K562 (cell line): ENCODE results near the gene OARD1. TPM values are rescaled to one million over a fixed set of nuclear protein-coding genes. Genes with fewer than 3 reads are reported as not detected.

Experiments used
- CREM ChIP-seq: IDR thresholded peaks from 2 replicates; pipeline ENCODE4 v1.6.1; 2014; ENCODE audit warnings: antibody characterized with exemption, low read depth
- CTCF ChIP-seq, 3 experiments: IDR thresholded peaks in 2 of 3; conservative IDR thresholded peaks in 1 of 3; 2 replicates each; pipeline ENCODE4 v1.5.1; 2011 to 2012; ENCODE audit warnings: low read length in 3 of 3, mild to moderate bottlenecking in 3 of 3, control low read depth in 2 of 3, improper control_type of control experiment in 1 of 3, inconsistent platforms in 1 of 3, low read depth in 1 of 3, mixed read lengths in 1 of 3, moderate library complexity in 1 of 3; ENCODE audit not compliant: insufficient read depth in 2 of 3
- EP400 ChIP-seq: fragments of 450-650 bp; IDR thresholded peaks from 2 replicates; pipeline ENCODE4 v1.6.1; 2017; ENCODE audit warnings: antibody characterized with exemption, mild to moderate bottlenecking, moderate library complexity
- ERF ChIP-seq: fragments of 450-650 bp; formaldehyde crosslinking; IDR thresholded peaks from 2 replicates; pipeline ENCODE4 v1.4.0; 2020; ENCODE audit warnings: mild to moderate bottlenecking, mixed read lengths
- JUNB ChIP-seq: fragments of 450-650 bp; formaldehyde crosslinking; conservative IDR thresholded peaks from 2 replicates; pipeline ENCODE4 v1.4.0; 2020; ENCODE audit warnings: mild to moderate bottlenecking
- KAT7 ChIP-seq: sonication (generic); formaldehyde crosslinking; IDR thresholded peaks from 2 replicates; pipeline ENCODE4 v1.8.0; 2022; ENCODE audit warnings: missing genetic modification reagents, mild to moderate bottlenecking, borderline replicate concordance
- MNT ChIP-seq, 2 experiments: fragments of 450-650 bp; conservative IDR thresholded peaks; 2 replicates each; pipeline ENCODE4 v1.6.1; 2017; ENCODE audit warnings: mild to moderate bottlenecking in 2 of 2, moderate library complexity in 2 of 2
- TAF7 ChIP-seq: fragments of 450-650 bp; IDR thresholded peaks from 2 replicates; pipeline ENCODE4 v1.6.1; 2016; ENCODE audit warnings: missing genetic modification characterization, missing compliant biosample characterization
- TAL1 ChIP-seq: fragments of 450-650 bp; IDR thresholded peaks from 2 replicates; pipeline ENCODE4 v1.6.1; 2016; ENCODE audit warnings: mild to moderate bottlenecking
- ZNF239 ChIP-seq: fragments of 250-450 bp; sonication (Bioruptor Pico); IDR thresholded peaks from 2 replicates; pipeline ENCODE4 v1.4.0; 2020; ENCODE audit warnings: mild to moderate bottlenecking
- ZNF354B ChIP-seq: fragments of 250-450 bp; sonication (Bioruptor Pico); IDR thresholded peaks from 2 replicates; pipeline ENCODE4 v1.4.0; 2020
- ZNF408 ChIP-seq: fragments of 250-450 bp; sonication (Bioruptor Pico); IDR thresholded peaks from 2 replicates; pipeline ENCODE4 v1.4.0; 2020; ENCODE audit warnings: low read depth, mild to moderate bottlenecking, moderate library complexity
- polyA plus RNA-seq, 8 experiments: library from polyadenylated mRNA; depleted of rRNA in 4 of 8; stranded (reverse) in 5 of 8; unstranded in 3 of 8; fragments of >200 nt; fragmentation: Nextera tagmentation in 2 of 8; fragmentation: Illumina TruSeq in 1 of 8; extraction: Ambion mirVana in 2 of 8; extraction: Trizol in 1 of 8; gene quantifications; 2 replicates each; pipeline versions ENCODE4 v1.2.1 to v1.2.3, GENCODE V29; 2011 to 2014; ENCODE audit warnings: inconsistent platforms in 1 of 8, missing spikeins in 1 of 8
- total RNA-seq, 7 experiments: library from RNA; depleted of rRNA in 6 of 7; stranded (reverse); fragments of >200 nt in 6 of 7; fragmentation: Illumina TruSeq in 2 of 7; extraction: Trizol in 2 of 7; gene quantifications; 2 replicates each; pipeline versions ENCODE4 v1.2.1 to v1.2.3, GENCODE V29; 2011 to 2021; ENCODE audit warnings: low replicate concordance in 1 of 7
- TF ChIP-seq, protein P1 (sequence below), 2 experiments: fragments of 450-650 bp in 1 of 2; IDR thresholded peaks; 2 replicates each; pipeline ENCODE4 v1.6.1; 2011 to 2017; ENCODE audit warnings: low read depth in 2 of 2, antibody characterized with exemption in 1 of 2, borderline replicate concordance in 1 of 2, low read length in 1 of 2, mild to moderate bottlenecking in 1 of 2, mixed read lengths in 1 of 2; ENCODE audit not compliant: control insufficient read depth in 1 of 2
- TF ChIP-seq, protein P2 (sequence below): sonication (generic); formaldehyde crosslinking; IDR thresholded peaks from 2 replicates; pipeline ENCODE4 v1.8.0; 2022; ENCODE audit warnings: missing genetic modification reagents, mild to moderate bottlenecking, moderate library complexity, borderline replicate concordance
- TF ChIP-seq, protein P3 (sequence below), 2 experiments: IDR thresholded peaks; 2 replicates each; pipeline ENCODE4 v1.6.1; 2012; ENCODE audit warnings: improper control_type of control experiment in 2 of 2, low read depth in 2 of 2, low read length in 2 of 2, borderline replicate concordance in 1 of 2

OARD1 gene
- total and polyA plus RNA-seq, 9 of the 15 experiments (the other 6 are each of a cell fraction or from before 2014, with no cell fraction given): 43.4 to 88.3 (median 61.1) TPM

GRCh38 chr6:41073968-41074691, 2.0 kb upstream of the OARD1 start (continued):
- TF ChIP-seq, protein P1, sequence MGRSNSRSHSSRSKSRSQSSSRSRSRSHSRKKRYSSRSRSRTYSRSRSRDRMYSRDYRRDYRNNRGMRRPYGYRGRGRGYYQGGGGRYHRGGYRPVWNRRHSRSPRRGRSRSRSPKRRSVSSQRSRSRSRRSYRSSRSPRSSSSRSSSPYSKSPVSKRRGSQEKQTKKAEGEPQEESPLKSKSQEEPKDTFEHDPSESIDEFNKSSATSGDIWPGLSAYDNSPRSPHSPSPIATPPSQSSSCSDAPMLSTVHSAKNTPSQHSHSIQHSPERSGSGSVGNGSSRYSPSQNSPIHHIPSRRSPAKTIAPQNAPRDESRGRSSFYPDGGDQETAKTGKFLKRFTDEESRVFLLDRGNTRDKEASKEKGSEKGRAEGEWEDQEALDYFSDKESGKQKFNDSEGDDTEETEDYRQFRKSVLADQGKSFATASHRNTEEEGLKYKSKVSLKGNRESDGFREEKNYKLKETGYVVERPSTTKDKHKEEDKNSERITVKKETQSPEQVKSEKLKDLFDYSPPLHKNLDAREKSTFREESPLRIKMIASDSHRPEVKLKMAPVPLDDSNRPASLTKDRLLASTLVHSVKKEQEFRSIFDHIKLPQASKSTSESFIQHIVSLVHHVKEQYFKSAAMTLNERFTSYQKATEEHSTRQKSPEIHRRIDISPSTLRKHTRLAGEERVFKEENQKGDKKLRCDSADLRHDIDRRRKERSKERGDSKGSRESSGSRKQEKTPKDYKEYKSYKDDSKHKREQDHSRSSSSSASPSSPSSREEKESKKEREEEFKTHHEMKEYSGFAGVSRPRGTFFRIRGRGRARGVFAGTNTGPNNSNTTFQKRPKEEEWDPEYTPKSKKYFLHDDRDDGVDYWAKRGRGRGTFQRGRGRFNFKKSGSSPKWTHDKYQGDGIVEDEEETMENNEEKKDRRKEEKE (IDR thresholded peaks at IDR 0.05; ENCODE audit: borderline replicate concordance in 1 of 2, control insufficient read depth in 1 of 2, low read depth in 2 of 2, low read length in 1 of 2): 0 out of 4 replicates have a peak, but pooled peaks of 1 of the 2 experiments have one; percentile 57
- no peak for TF ChIP-seq JUNB (CRISPR knock-in tag)
- TF ChIP-seq EP400: peak; percentile 52; the same call in 1 of the 2 replicates
- TF ChIP-seq, protein P2, sequence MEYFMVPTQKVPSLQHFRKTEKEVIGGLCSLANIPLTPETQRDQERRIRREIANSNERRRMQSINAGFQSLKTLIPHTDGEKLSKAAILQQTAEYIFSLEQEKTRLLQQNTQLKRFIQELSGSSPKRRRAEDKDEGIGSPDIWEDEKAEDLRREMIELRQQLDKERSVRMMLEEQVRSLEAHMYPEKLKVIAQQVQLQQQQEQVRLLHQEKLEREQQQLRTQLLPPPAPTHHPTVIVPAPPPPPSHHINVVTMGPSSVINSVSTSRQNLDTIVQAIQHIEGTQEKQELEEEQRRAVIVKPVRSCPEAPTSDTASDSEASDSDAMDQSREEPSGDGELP (CRISPR knock-in tag): no peak
- 0 out of 2 replicates have a peak, but pooled peaks have one; percentile 48 for TF ChIP-seq ZNF354B (CRISPR knock-in tag)
- TF ChIP-seq ZNF408 (CRISPR knock-in tag): no peak
- peak; percentile 92; the same call in 1 of the 2 replicates for TF ChIP-seq KAT7 (CRISPR knock-in tag)
- TF ChIP-seq, protein P3, sequence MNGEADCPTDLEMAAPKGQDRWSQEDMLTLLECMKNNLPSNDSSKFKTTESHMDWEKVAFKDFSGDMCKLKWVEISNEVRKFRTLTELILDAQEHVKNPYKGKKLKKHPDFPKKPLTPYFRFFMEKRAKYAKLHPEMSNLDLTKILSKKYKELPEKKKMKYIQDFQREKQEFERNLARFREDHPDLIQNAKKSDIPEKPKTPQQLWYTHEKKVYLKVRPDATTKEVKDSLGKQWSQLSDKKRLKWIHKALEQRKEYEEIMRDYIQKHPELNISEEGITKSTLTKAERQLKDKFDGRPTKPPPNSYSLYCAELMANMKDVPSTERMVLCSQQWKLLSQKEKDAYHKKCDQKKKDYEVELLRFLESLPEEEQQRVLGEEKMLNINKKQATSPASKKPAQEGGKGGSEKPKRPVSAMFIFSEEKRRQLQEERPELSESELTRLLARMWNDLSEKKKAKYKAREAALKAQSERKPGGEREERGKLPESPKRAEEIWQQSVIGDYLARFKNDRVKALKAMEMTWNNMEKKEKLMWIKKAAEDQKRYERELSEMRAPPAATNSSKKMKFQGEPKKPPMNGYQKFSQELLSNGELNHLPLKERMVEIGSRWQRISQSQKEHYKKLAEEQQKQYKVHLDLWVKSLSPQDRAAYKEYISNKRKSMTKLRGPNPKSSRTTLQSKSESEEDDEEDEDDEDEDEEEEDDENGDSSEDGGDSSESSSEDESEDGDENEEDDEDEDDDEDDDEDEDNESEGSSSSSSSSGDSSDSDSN (IDR thresholded peaks at IDR 0.05; ENCODE audit: borderline replicate concordance in 1 of 2, low read depth in 2 of 2, low read length in 2 of 2): 0 out of 4 replicates have a peak, but pooled peaks of 1 of the 2 experiments have one; percentile 49
- TF ChIP-seq ZNF239 (CRISPR knock-in tag): no peak
- no peak for TF ChIP-seq CTCF (IDR thresholded peaks at IDR 0.05 in 2 of 3, conservative IDR thresholded peaks at IDR 0.05 in 1 of 3; ENCODE audit: insufficient read depth in 2 of 3, low read depth in 1 of 3, low read length in 3 of 3)
- peak in 1 of 2 experiments; percentile 2; a peak in 1 of 4 replicates for TF ChIP-seq MNT (conservative IDR thresholded peaks at IDR 0.05)
- peak; percentile 75; the same call in 1 of the 2 replicates for TF ChIP-seq TAF7 (tag)
- TF ChIP-seq TAL1: peak; percentile 11; the same call in 1 of the 2 replicates
- no peak for TF ChIP-seq CREM
- 0 out of 2 replicates have a peak, but pooled peaks have one; percentile 18 for TF ChIP-seq ERF (CRISPR knock-in tag)
